HT1080 (cell line): ENCODE results near the gene CBX4. TPM values are rescaled to one million over a fixed set of nuclear protein-coding genes. Genes with fewer than 3 reads are reported as not detected.

ENCODE experiments used
- DNase-seq: peaks from one replicate; pipeline ENCODE4 v3.0.0-alpha.2; 2015; ENCODE audit warnings: low read depth
- polyA plus RNA-seq, 2 experiments: library from polyadenylated mRNA; depleted of rRNA; stranded (reverse); fragments of >200 nt; gene quantifications; 2 replicates each; pipeline ENCODE4 v1.2.3, GENCODE V29; 2015
- total RNA-seq: library from RNA; depleted of rRNA; stranded (reverse); fragments of >200 nt; shearing (Covaris generic); gene quantifications from 2 replicates; pipeline ENCODE4 v1.2.3, GENCODE V29; 2014; rRNA removed

The CBX4 gene
- total RNA-seq: 29.2 and 33.0 TPM in 2 replicates
- polyA plus RNA-seq (2015; cell fraction: cytosol; rRNA removed): 20.7 TPM in 2 replicates
- 27.4 and 29.8 TPM in 2 replicates for polyA plus RNA-seq (2015; cell fraction: nucleus; rRNA removed)

GRCh38 chr17:79839356-79840268 is at the start of gene CBX4:
TSS of gene CBX4 (minus strand) at chr17:79839440. CDS start at chr17:79839251, 189 bp downstream.
- peak; percentile 81 for DNase-seq

- DNase-seq: no peak
Measured at GRCh38 chr17:79888009-79888540, 48.8 kb upstream of the CBX4 start.

DNA sequence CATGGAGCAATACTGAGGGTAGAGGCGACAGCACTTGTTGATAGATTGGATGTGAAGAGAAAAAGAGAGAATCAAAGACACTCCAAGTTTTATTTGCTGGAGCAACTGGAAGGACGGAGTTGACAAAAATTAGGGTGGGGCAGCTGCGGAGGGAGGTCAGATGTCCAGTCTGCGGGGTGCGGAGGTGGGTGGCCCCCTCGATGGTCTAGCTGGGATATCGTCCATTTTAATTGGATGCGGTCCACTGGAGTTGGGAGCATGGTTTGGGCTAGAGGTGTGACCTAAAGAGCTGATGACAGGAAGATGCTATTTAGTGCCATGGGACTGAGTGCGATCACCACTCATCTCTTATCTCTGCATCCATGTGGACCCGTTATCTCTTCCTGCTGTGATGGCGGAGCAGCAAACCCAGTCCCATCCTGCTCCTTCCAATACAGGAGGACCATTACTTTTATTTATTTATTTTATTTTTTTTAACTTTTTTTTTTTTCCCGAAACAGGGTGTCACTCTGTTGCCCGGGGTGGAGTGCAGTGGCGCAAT is 48.3 kb upstream of the CBX4 start:
- DNase-seq: no peak

DNA sequence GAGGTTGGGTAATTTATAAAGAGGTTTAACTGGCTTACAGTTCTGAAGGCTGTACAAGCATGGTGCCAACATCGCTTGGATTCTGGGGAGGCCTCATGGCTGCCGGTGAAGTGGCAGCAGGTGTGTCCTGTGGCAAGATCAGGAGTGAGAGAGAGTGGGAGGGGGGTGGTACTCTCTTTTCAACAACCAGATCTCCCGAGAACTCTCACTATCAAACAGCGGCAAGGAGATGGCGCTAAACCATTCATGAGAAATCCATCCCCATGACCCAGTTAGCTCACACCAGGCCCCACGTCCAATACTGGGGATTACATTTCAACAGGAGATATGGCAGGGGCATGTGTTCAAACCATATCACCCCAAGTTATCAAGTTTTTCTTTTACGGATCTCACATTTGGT is 44.0 kb upstream of the CBX4 start:
- DNase-seq: no peak

DNA sequence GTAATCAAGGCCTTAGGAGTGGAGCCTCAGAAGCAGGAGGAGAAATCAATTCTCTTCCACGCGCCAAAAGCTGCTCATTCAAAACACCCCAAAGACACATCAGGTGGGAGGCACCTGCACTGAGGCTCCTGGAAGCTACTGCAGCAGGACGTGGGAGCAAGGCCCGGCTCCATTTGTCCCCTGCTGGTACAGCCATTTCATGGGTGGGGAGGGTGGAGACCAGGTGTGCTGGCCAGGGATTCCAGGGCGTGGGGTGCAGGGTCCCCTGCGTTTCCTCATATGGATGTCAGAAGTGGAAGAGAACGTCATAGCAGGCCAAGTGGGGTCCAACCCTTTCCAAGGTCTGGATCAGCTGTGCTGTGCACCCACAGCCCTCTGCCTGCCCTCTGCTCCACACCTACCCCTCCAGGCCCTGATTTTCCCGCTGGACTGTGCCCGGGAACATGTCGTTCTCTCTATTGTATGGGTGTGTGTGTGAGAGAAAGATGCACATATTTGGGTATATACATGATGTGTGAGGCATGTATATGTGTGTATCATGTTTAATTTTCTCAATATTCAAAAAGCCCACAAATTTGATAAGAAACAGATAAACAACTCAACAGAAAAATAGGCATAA is 39.2 kb upstream of the CBX4 start:
- no peak for DNase-seq

DNA sequence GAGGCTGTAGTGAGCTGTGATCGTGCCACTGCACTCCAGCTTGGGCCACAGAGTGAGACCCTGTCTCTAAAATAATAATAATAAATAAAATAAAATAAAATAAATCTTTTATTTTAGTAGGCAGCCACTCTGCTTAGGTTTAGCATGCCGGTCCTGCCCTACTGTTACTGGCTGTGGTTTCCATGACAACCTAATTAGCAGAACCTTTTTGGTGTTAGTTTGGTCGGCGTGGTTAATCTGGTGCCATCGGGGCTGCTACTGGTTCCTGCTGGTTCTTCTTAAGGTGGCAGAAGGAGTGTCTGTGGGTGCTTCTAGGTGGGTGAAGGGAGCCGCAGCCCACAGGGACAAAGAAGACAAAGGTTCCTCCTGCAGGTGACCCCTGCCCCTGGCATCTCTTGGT is 37.8 kb upstream of the CBX4 start:
- DNase-seq: no peak

- no peak for DNase-seq
Measured at GRCh38 chr17:79875511-79875910, 36.3 kb upstream of the CBX4 start.

- peak; percentile 28 for DNase-seq
Measured at GRCh38 chr17:79874329-79874981, 35.2 kb upstream of the CBX4 start.

GRCh38 chr17:79873583-79873982 is 34.3 kb upstream of the CBX4 start:
- no peak for DNase-seq

- no peak for DNase-seq
Measured at GRCh38 chr17:79872762-79873161, 33.5 kb upstream of the CBX4 start.

DNA sequence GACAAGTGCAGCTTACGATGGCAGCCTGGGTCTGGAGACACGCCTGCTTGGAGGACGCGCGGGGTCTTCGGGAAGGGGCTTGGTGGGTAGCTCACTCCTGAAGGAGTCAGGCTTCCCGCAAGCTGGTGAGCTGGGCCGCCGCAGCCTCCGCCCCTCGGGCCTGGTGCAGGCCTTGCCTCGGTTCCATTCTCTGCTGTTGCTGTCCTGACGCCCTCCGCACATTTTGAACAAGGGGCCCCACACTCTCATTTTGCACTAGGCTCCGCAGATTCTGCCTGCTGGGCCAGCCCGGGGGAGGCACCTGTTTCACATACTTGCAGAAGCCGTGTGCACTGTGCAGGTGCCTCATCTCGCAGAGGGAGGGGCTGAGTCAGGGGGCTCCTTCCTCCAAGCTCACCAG is 31.9 kb upstream of the CBX4 start:
- no peak for DNase-seq

DNA sequence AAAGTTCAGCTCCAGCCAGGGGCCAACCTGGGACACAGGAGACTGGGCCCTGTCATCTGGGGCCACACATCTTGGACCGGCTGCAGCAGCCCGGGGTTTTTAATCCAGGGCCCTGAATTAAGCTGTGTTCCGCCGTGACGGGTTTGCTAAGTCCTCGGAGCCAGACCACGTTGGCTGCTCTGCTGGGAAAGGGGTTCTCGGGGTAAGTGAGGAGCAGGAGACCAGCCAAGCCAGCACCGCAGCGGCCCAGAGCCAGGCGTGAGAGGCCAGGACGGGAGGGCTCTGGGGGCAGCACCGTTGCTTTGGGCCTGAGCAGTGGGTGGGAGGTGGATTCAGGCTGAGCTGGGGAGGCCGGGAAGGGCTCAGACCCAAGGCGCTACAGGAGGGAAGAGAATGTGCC is 31.3 kb upstream of the CBX4 start:
- no peak for DNase-seq

DNA sequence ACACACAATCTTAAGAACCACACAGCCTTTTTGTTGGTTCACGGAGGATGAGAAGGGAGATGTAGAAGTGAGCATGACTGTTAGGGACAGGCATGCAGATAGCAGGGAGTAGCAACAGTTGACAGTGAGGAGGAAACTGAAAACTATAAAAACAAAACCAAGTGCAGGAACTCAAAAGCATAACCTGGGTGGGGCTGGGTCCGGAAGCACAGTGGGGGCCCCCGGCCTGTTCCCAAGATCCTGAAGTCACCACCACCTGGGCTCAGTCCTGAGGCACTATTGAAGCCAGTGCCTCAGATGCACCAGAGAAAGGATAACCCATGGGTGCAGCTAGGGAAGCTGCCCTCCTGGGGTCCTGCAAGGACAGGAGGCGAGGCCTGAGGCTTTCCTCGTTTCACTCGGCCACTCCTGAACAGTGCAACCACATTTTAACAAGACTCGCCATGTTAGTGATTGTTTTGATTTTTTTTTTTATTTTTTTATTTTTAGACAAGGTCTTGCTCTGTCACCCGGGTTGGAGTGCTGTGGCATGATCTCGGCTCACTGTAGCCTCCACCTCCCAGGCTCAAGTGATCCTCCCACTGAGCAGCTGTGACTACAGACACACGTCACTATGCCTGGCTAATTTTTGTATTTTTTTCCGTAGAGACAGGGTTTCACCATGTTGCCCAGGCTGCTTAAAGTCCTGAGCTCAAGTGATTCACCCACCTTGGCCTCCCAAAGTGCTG is 27.7 kb upstream of the CBX4 start:
- DNase-seq: peak; percentile 50

DNA sequence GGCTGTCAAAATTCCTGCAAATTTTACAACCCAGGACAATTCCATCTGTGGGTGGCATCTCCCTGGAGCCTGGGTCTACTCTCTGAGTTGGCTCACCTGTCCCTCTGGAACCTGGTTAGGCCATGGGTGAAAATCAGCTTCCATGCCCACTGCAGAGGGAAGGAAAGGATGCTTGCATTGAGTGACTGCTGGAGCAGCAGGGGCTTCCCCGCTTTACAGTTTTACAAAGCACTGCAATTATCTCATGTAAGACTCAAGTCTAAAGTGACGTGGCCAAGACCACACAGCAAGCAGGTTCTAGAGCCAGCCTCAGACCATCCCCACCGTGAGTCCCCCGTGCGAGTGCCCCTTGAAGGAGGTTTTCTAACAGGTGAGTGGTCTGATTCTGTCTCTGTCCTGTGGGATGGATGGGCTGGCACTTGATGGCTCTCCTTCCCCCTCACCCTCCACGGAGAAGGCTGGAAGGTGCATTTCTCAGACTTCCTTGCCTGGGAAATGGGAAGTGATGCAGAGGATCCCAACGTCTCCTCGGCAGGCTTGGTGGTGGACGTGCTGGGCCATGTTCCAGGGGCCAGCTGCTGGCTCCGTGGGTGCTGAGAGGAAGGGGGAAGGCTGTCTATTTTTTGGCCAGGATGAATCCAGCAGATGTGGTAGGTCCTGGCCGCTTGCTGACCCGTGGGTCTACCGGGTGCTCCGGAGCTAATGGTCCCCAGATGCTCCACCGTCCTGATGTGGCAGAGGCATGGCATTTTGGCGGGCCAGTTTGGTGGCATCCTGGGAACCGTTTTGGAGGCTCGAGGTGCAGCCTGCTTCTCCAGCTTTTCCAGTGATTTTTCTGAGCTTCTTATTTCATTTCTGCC is 26.3 kb upstream of the CBX4 start:
- no peak for DNase-seq

GRCh38 chr17:79864617-79865250 is 25.5 kb upstream of the CBX4 start:
- no peak for DNase-seq

- DNase-seq: no peak
Measured at GRCh38 chr17:79864147-79864546, 24.9 kb upstream of the CBX4 start.

- no peak for DNase-seq
Measured at GRCh38 chr17:79862771-79863440, 23.7 kb upstream of the CBX4 start.

DNA sequence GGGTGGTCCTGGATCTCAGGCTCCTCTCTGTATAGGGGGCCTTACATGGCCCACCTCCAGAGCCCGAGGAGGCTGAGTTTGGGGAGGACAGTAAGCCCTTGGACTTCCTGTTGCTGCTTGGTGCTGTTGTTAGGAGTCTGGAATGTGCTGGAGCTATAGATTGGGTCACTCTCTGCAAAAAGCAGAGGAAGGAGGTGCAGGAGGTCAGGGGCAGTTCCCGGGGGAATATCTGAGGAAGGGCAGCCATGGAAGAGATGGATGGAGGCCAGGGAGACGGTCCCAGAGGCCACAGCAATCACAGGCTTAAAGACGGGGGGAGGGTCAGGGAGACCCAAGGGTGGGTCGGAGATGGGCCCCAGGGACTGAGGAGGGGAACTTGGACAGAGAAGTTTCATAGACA is 23.0 kb upstream of the CBX4 start:
- no peak for DNase-seq
